HCT116 (cell line): Measurements from ENCODE around the gene ZNF503. TPM values are rescaled to one million over a fixed set of nuclear protein-coding genes. Genes with fewer than 3 reads are reported as not detected.

Experiments used
- ATAC-seq: fragments of 200-7000 bp; cut with Tn5 transposase; 2 replicates; pipeline ENCODE4 v1.9.1; 2020; ENCODE audit warnings: mild to moderate bottlenecking, moderate library complexity
- BruUV-seq: library from RNA; stranded (reverse); fragments of 400-500 nt; replicated peaks from 2 replicates; lab custom pipeline; 2021; lab: Mats Ljungman, UMichigan
- CTCF ChIA-PET: fragments of 300-600 bp; sonication (Branson Sonifier 250); formaldehyde crosslinking; loops from one replicate; lab custom pipeline; 2021; ENCODE audit warnings: antibody characterized with exemption; lab: Charles Lee
- POLR2A ChIA-PET: fragments of 300-600, 350-600 bp; sonication (Branson Sonifier 250); formaldehyde crosslinking; loops from one replicate; lab custom pipeline; 2021; ENCODE audit warnings: antibody characterized with exemption; lab: Charles Lee
- RAD21 ChIA-PET, 2 experiments: fragments of 300-600 bp; sonication (Branson Sonifier 250); formaldehyde crosslinking; loops; one replicate each; lab custom pipeline; 2023; ENCODE audit warnings: low total read pairs in 2 of 2; ENCODE audit not compliant: uncharacterized antibody in 2 of 2, unreplicated experiment in 2 of 2, low non-redundant PET in 1 of 2; lab: Charles Lee
- DNase-seq: peaks from one replicate; pipeline ENCODE4 v3.0.0-alpha.2; 2010; ENCODE audit warnings: low read depth, low spot score
- H2AFZ ChIP-seq: fragments of 200-600 bp; shearing (Covaris generic), sonication (generic); 2 replicates; pipeline ENCODE4 v1.6.1; 2017; ENCODE audit warnings: low read depth, mixed run types, mixed read lengths, antibody characterized with exemption, low read length; ENCODE audit not compliant: poor library complexity, severe bottlenecking
- H3K27ac ChIP-seq: 2 replicates; pipeline ENCODE4 v1.5.1; 2012; ENCODE audit warnings: low read depth, low read length
- H3K27me3 ChIP-seq: fragments of 200-600 bp; sonication (generic); 2 replicates; pipeline ENCODE4 v1.6.1; 2016; ENCODE audit warnings: mixed run types, low read length, mixed read lengths; ENCODE audit not compliant: insufficient read depth
- H3K36me3 ChIP-seq, 2 experiments: fragments of 200-500 bp in 1 of 2; fragments of 200-600 bp in 1 of 2; sonication (Bioruptor generic) in 1 of 2; sonication (generic) in 1 of 2; 2 replicates each; pipeline versions ENCODE4 v1.5.1 to v1.6.1; 2014 to 2016; ENCODE audit warnings: low read length in 2 of 2, inconsistent platforms in 1 of 2, mixed read lengths in 1 of 2, mixed run types in 1 of 2; ENCODE audit not compliant: insufficient read depth in 2 of 2, control insufficient read depth in 1 of 2
- H3K4me1 ChIP-seq, 2 experiments: fragments of 200-600 bp in 1 of 2; sonication (generic) in 1 of 2; 2 replicates each; pipeline versions ENCODE4 v1.5.1 to v1.6.1; 2012 to 2017; ENCODE audit warnings: low read length in 2 of 2, inconsistent platforms in 1 of 2, mild to moderate bottlenecking in 1 of 2, mixed read lengths in 1 of 2, mixed run types in 1 of 2, moderate library complexity in 1 of 2; ENCODE audit not compliant: insufficient read depth in 2 of 2, control insufficient read depth in 1 of 2
- H3K4me2 ChIP-seq: fragments of 200-600 bp; sonication (generic); 2 replicates; pipeline ENCODE4 v1.6.1; 2017; ENCODE audit warnings: mixed run types, low read length, mixed read lengths
- H3K4me3 ChIP-seq, 2 experiments: fragments of 200-600 bp in 1 of 2; sonication (generic) in 1 of 2; replicated peaks in 1 of 2; 2 replicates each; pipeline ENCODE4 v1.5.1; 2011 to 2016; ENCODE audit warnings: low read length in 2 of 2, control low read depth in 1 of 2, low read depth in 1 of 2, mild to moderate bottlenecking in 1 of 2, mixed read lengths in 1 of 2, mixed run types in 1 of 2
- H3K79me2 ChIP-seq: fragments of 200-600 bp; sonication (generic); 2 replicates; pipeline ENCODE4 v1.6.1; 2017; ENCODE audit warnings: mild to moderate bottlenecking, mixed run types, low read length, moderate library complexity, mixed read lengths; ENCODE audit not compliant: insufficient read depth
- H3K9ac ChIP-seq: fragments of 200-600 bp; sonication (generic); 2 replicates; pipeline ENCODE4 v1.6.1; 2016; ENCODE audit warnings: low read length, mixed read lengths
- H3K9me2 ChIP-seq: fragments of 200-600 bp; sonication (generic), shearing (Covaris generic); 2 replicates; pipeline ENCODE4 v1.6.1; 2017; ENCODE audit warnings: mixed run types, mild to moderate bottlenecking, moderate library complexity; ENCODE audit not compliant: insufficient read depth
- H3K9me3 ChIP-seq, 2 experiments: fragments of 200-500 bp in 1 of 2; fragments of 200-600 bp in 1 of 2; sonication (Bioruptor generic) in 1 of 2; sonication (generic) in 1 of 2; 2 replicates each; pipeline ENCODE4 v1.6.1; 2014 to 2017; ENCODE audit warnings: low read length in 2 of 2, mixed read lengths in 2 of 2, inconsistent platforms in 1 of 2, low read depth in 1 of 2, mild to moderate bottlenecking in 1 of 2, mixed run types in 1 of 2, moderate library complexity in 1 of 2; ENCODE audit not compliant: control insufficient read depth in 1 of 2, insufficient read depth in 1 of 2
- H4K20me1 ChIP-seq: fragments of 200-600 bp; sonication (generic), shearing (Covaris generic); 2 replicates; pipeline ENCODE4 v1.6.1; 2017; ENCODE audit warnings: mixed run types, mild to moderate bottlenecking, moderate library complexity; ENCODE audit not compliant: insufficient read depth
- CEBPB ChIP-seq: IDR thresholded peaks from 2 replicates; pipeline ENCODE4 v1.6.1; 2012; ENCODE audit warnings: low read depth
- CTCF ChIP-seq, 3 experiments: fragments of 200-600 bp in 1 of 3; sonication (generic) in 1 of 3; IDR thresholded peaks in 2 of 3; conservative IDR thresholded peaks in 1 of 3; 2 replicates each; pipeline ENCODE4 v1.5.1; 2012 to 2017; ENCODE audit warnings: low read depth in 2 of 3, low read length in 2 of 3, antibody characterized with exemption in 1 of 3, borderline replicate concordance in 1 of 3, control low read depth in 1 of 3, mild to moderate bottlenecking in 1 of 3, mixed read lengths in 1 of 3, mixed run types in 1 of 3, moderate library complexity in 1 of 3; ENCODE audit not compliant: insufficient read depth in 1 of 3
- EGR1 ChIP-seq: IDR thresholded peaks from 2 replicates; pipeline ENCODE4 v1.6.1; 2012; ENCODE audit warnings: low read depth
- ELF1 ChIP-seq: IDR thresholded peaks from 2 replicates; pipeline ENCODE4 v1.6.1; 2012; ENCODE audit warnings: low read depth, borderline replicate concordance
- EZH2 ChIP-seq: fragments of 200-600 bp; sonication (generic); IDR thresholded peaks from 2 replicates; pipeline ENCODE4 v1.6.1; 2017; ENCODE audit warnings: antibody characterized with exemption, mixed run types
- FOSL1 ChIP-seq: IDR thresholded peaks from 2 replicates; pipeline ENCODE4 v1.6.1; 2012; ENCODE audit warnings: low read depth
- JUND ChIP-seq: IDR thresholded peaks from 2 replicates; pipeline ENCODE4 v1.6.1; 2012
- POLR2A ChIP-seq: IDR thresholded peaks from 2 replicates; pipeline ENCODE4 v1.7.0; 2011; ENCODE audit warnings: borderline replicate concordance; ENCODE audit not compliant: insufficient read depth, insufficient read length; ENCODE audit errors: extremely low read depth
- POLR2AphosphoS5 ChIP-seq: IDR thresholded peaks from 2 replicates; pipeline ENCODE4 v1.6.1; 2011; ENCODE audit warnings: mild to moderate bottlenecking, low read depth, low read length, moderate library complexity
- RAD21 ChIP-seq: IDR thresholded peaks from 2 replicates; pipeline ENCODE4 v1.6.1; 2012; ENCODE audit warnings: low read depth, mild to moderate bottlenecking
- REST ChIP-seq: IDR thresholded peaks from 2 replicates; pipeline ENCODE4 v1.6.1; 2012; ENCODE audit warnings: low read depth
- SIN3A ChIP-seq: IDR thresholded peaks from 2 replicates; pipeline ENCODE4 v1.6.1; 2012; ENCODE audit warnings: low read depth
- SP1 ChIP-seq: IDR thresholded peaks from 2 replicates; pipeline ENCODE4 v1.6.1; 2012; ENCODE audit warnings: low read depth
- SRF ChIP-seq: IDR thresholded peaks from 2 replicates; pipeline ENCODE4 v1.6.1; 2012; ENCODE audit warnings: low read depth
- TCF7L2 ChIP-seq: IDR thresholded peaks from 2 replicates; pipeline ENCODE4 v1.7.0; 2011; ENCODE audit warnings: borderline replicate concordance, inconsistent platforms; ENCODE audit not compliant: insufficient read depth, insufficient read length; ENCODE audit errors: extremely low read depth
- ZNF274 ChIP-seq: fragments of 200-500 bp; sonication (Bioruptor generic); IDR thresholded peaks from 2 replicates; pipeline ENCODE4 v1.6.1; 2014; ENCODE audit warnings: mild to moderate bottlenecking, low read depth, low read length, inconsistent platforms
- intact Hi-C: fragments of 100-400 bp; cut with micrococcal nuclease; formaldehyde crosslinking; loops from 2 replicates; pipeline ENCODE4 v1.10.0; 2022
- total RNA-seq: library from RNA; stranded (reverse); gene quantifications from one replicate; pipeline ENCODE4 v1.2.1, GENCODE V29; 2021; ENCODE audit not compliant: unreplicated experiment

ZNF503 gene
- total RNA-seq, 1 experiment from 2014 or later: 30.4 TPM

- no peaks in the 10 kb centered on the region for H3K9me3 ChIP-seq
- H3K9ac ChIP-seq: no peak overlapping the region
- no TSS peak for BruUV-seq
- H3K79me2 ChIP-seq: no peaks in the 10 kb centered on the region
- intact Hi-C loops: no loop called here
- no peaks in the 10 kb centered on the region for H4K20me1 ChIP-seq
- H3K27me3 ChIP-seq: no peaks in the 10 kb centered on the region
- no peaks in the 10 kb centered on the region for H3K4me1 ChIP-seq
- ChIA-PET CTCF (no interaction called here), POLR2A (no interaction called here), RAD21 (no interaction called here)
- DNase-seq (no peak), ATAC-seq (no peak)
- TF ChIP-seq CEBPB (no peak), RAD21 (no peak), ZNF274 (no peak), SP1 (no peak), JUND (no peak)
- H3K4me3 ChIP-seq: no peak overlapping the region
- H2AFZ ChIP-seq: no peak overlapping the region
- no peak overlapping the region for H3K4me2 ChIP-seq
- H3K27ac ChIP-seq: no peak overlapping the region
- no peaks in the 10 kb centered on the region for H3K36me3 ChIP-seq
- no peaks in the 10 kb centered on the region for H3K9me2 ChIP-seq
These were observed 22.3 kb downstream of the ZNF503 start for GRCh38 chr10:75379212-75379724.

GRCh38 chr10:75378379-75378778 lies 23.2 kb downstream of the ZNF503 start:
- Histone ChIP-seq H3K9me2 (no peaks in the 10 kb centered on the region), H3K79me2 (no peaks in the 10 kb centered on the region), H3K4me3 (no peak overlapping the region), H2AFZ (no peak overlapping the region), H3K36me3 (no peaks in the 10 kb centered on the region), H4K20me1 (no peaks in the 10 kb centered on the region), H3K9me3 (no peaks in the 10 kb centered on the region), H3K27me3 (no peaks in the 10 kb centered on the region), H3K27ac (no peak overlapping the region), H3K4me1 (no peaks in the 10 kb centered on the region), H3K9ac (no peak overlapping the region), H3K4me2 (no peak overlapping the region)
- no peak for ATAC-seq
- intact Hi-C loops: no loop called here
- POLR2A ChIA-PET: no interaction called here
- no peak for DNase-seq
- RAD21 ChIA-PET: no interaction called here
- BruUV-seq: no TSS peak
- CTCF ChIA-PET: no interaction called here
- no peak for TF ChIP-seq CEBPB
- no peak for TF ChIP-seq ELF1
- TF ChIP-seq SRF: no peak
- no peak for TF ChIP-seq REST
- TF ChIP-seq SIN3A: no peak
- no peak for TF ChIP-seq FOSL1
- TF ChIP-seq POLR2AphosphoS5: no peak
- no peak for TF ChIP-seq SP1
- TF ChIP-seq CTCF (IDR thresholded peaks at IDR 0.05 in 2 of 3, conservative IDR thresholded peaks at IDR 0.05 in 1 of 3; ENCODE audit: borderline replicate concordance in 1 of 3, insufficient read depth in 1 of 3, low read depth in 2 of 3, low read length in 2 of 3): no peak
- no peak for TF ChIP-seq TCF7L2
- no peak for TF ChIP-seq JUND
- TF ChIP-seq EGR1: no peak
- TF ChIP-seq POLR2A: no peak
- no peak for TF ChIP-seq ZNF274
- no peak for TF ChIP-seq EZH2
